GM19372 (cell line): ENCODE measurements around the gene SPATA32.

Experiments used
- ATAC-seq: cut with Tn5 transposase; IDR thresholded peaks from one replicate; pipeline ENCODE4 v1.9.1; 2021; ENCODE audit warnings: mild to moderate bottlenecking, low read depth, moderate library complexity; ENCODE audit not compliant: unreplicated experiment

The SPATA32 gene

DNA sequence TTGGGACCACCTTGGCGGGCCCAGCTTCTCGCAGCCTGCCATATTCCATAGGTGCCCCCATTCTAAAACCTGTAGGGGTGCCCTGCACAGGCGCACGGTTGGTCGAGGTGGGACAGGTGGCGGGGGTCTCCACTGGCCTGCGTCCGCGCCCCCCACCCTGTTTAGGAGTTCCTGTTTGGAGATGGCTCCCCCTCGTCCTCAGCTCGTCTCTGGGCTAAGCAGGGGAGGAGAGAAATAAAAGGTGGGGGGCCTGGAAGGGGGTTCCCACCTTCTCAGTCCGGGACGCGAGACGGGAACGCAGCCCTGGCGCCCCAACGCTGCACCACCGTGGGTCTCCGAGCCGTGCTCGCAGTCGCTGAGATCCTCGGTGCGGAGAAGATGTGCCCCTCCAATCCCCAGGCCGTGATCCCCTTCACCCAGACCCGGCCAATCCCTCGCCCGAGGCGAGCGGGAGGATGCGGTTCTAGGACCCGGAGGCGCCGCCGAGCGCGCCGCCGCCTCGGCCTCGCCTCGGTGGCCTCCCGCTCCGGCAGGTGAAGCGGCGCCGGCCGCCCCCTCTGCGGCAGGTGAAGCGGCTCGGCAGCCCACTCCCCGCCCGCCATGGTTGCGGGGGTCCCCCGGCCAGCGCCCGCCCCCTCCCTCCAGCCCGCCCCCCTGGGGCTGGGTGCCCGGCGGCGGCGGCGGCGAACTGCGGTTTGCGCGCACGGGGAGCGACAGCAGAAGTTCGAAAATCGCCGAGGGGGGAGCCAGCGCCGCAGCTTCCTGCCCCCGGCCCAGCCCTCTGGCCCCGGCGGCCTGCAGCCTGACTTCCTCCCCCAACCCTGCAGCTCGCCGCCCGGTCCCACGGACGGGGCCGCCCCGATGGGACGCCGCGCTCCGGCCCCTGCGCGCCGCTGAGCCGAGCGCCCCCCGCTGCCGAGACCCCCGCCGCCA, 40.5 kb downstream of the SPATA32 start, which contains the start of gene FMNL1:
Gene FMNL1 (plus strand): TSS at position 805 of the 933 bp plus-strand sequence. CDS start 240 bp downstream, outside the sequence.
- ATAC-seq = no peak

DNA sequence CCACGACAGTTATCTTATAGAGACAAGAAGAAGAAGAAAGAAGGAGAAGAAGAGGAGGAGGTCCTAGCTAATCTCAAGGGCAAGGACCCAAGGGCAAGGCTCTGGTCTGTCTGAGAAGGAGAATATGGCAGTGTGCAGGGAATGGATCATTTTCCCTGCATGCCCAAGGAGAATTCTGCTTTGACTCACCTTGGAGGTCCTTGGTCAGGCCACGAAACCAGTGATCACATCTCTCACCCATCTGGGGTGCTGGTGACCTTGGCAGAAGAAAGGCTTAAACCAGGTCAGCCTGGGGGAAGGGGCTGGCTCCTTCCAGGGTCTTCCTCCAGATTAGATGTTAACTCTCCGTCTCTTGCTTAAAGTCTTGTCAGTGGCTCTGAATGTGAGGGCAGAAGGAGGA, 41.8 kb downstream of the SPATA32 start:
- ATAC-seq = no peak

DNA sequence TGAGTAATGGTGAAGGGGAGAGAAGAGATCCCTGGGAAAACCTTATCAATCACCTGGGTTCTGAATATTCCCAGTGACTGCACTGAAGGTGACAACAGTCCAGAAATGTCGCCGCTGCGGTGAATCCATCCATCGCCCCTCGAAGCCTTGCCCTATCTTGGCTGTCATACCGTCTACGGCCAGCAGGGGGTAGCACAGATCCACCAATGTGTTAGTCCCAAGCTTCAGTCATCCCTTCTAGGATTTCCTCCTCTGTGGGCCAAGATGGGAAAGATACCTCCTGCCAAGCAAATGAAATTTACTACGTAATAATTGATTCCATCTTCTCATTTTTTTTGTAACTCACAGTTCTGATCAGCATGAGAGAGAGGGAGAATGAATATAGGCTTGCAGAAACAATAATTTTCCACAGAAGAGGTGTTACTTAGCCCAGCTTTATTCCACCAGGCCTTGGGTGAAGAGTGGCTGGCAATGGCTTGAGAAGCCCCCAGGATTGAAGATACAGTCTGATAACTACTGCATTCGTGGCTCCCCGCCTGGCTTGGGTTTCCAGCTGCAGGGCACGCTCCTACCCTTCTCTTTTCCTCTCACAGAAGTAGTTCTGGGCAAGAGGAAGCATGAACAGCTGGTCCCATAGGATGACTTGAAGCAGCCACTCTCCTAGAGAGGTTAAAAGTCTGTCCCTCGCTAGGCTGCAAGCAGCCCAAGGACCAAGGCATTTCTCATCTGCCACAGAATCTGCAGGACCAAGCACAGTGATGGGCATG, 42.8 kb downstream of the SPATA32 start:
- ATAC-seq = no peak
